HG03103 (cell line): ENCODE measurements around the gene FEZ2.

ENCODE experiments used
- ATAC-seq: cut with Tn5 transposase; IDR thresholded peaks from one replicate; pipeline ENCODE4 v1.9.1; 2021; ENCODE audit warnings: low read depth; ENCODE audit not compliant: unreplicated experiment

The FEZ2 gene

DNA sequence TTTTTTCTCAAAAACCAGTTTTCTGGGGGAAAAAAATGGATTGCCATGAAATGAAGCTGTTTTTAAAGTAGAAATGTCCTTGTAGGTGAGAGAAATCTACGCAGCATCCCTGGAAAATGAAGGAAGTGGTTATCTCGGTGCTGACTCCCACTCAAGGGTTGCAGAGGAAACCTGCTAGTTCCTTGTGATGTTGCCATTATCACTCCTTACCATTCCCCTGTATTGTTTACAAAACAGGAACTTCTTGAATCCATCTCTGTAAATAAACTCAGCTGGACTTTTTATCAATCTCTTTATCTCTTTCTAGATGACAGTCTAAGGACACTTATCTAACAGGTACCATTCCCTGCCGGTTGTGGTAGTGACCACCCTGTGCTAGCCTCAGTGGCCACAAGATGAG is 61.2 kb downstream of the FEZ2 start:
- ATAC-seq: no peak

- no peak for ATAC-seq
Observed at GRCh38 chr2:36535099-36535498, 62.9 kb downstream of the FEZ2 start.

GRCh38 chr2:36534275-36534799 is 63.6 kb downstream of the FEZ2 start:
- no peak for ATAC-seq

- ATAC-seq: peak; percentile 22
Observed at GRCh38 chr2:36530983-36531354, 67.0 kb downstream of the FEZ2 start.

GRCh38 chr2:36530178-36530982 is 67.6 kb downstream of the FEZ2 start:
- peak; percentile 86 for ATAC-seq

- ATAC-seq: peak; percentile 4
Observed at GRCh38 chr2:36528766-36529392, 69.1 kb downstream of the FEZ2 start.

DNA sequence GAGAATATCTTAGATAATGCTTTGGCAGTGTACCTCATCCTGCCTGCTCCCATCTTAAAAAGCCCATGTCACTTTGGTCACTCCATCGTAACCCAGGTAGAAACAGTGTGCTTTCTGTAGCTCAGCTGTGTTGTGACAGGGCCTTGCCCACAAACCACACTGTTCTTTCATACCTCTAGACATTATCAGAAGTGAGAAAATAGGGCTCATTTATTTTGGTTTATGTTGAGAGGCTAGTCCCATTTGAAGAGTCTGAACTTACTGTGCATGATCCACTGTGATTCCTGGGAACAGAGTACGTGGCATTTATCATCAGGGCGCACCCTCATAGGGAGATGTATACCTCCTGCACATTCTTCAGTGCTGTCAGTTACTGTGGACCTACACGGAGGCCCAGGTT is 69.7 kb downstream of the FEZ2 start:
- ATAC-seq: peak; percentile 57

- no peak for ATAC-seq
Observed at GRCh38 chr2:36526226-36526625, 71.7 kb downstream of the FEZ2 start.

- no peak for ATAC-seq
Observed at GRCh38 chr2:36525245-36525644, 72.7 kb downstream of the FEZ2 start.

GRCh38 chr2:36523153-36523552 is 74.8 kb downstream of the FEZ2 start:
- ATAC-seq: no peak

- no peak for ATAC-seq
Observed at GRCh38 chr2:36520431-36520830, 77.5 kb downstream of the FEZ2 start.

DNA sequence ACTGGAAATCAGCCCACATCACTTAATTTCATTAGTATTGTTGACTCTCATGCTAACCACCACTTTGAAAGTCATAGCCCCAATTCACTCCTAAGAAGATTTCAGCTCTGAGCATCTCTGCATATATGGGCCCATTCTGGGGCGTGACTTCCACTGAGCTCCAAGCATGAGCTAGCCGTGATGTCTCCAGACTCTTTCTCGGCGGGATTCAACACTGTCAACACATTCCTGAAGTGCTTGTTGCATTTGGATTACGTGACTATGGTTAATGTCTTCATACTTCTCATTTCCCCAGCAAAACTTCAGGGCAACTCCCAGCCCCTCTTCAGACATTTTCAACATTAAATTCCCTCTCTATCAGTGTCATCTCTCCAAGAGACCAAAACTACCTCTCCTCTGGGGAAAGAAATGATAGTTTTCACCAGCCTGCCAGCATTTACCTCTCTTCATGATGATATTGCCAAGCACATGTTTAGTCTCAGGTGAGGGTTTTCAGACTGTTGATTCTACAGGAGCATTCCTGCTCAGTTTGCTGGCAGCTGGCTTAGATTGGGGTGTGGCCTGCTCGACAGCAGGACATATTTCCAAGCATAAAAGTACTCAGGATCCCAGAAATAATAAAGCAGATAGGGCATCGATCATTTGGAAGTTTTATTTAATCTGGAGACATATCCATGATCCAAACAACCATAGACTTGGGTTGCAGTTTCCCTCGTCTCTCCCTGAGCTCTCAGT is 81.7 kb downstream of the FEZ2 start:
- ATAC-seq: no peak

- no peak for ATAC-seq
Observed at GRCh38 chr2:36515538-36515937, 82.4 kb downstream of the FEZ2 start.

DNA sequence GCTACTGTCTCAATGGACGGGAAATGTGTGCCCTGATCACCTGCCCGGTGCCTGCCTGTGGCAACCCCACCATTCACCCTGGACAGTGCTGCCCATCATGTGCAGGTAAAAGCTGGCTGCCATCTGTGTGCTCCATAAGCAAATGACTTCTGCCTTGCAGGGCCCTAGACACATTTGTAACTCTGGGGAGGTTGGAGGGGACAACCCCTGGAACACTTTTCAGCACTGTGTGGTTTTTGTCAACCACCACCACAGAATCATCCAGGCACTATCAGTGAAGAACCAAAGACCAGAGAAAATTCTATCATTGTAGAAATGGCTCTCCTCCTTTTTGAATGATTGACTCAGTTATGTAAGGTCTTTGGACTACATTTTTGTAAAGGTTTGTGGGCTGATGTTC is 84.3 kb downstream of the FEZ2 start:
- ATAC-seq: no peak

DNA sequence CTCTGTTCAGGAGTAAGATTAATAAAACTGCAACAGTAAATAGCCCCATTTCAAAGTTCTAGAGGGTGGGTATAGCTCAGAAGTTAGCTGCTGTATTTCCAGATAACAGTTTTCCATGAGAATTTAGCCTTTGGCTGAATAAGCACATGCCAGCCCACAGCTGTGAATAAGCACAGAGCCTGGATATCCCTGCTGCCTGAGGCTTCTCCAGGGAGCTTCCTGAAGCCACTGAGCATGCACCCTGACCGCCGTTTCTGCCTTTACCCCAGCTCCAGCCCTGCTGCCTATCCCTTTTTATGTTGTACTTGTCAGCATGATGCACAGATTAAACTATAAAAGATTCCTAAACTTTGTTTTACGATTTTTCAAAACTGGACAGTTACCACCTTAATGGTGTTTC is 85.3 kb downstream of the FEZ2 start:
- no peak for ATAC-seq

- ATAC-seq: no peak
Observed at GRCh38 chr2:36511858-36512603, 85.9 kb downstream of the FEZ2 start.

GRCh38 chr2:36509075-36509474 is 88.9 kb downstream of the FEZ2 start:
- ATAC-seq: no peak

- ATAC-seq: peak; percentile 96
Observed at GRCh38 chr2:36507408-36507812, 90.6 kb downstream of the FEZ2 start.
